Prostate gland (tissue), 2 donors: Measurements from ENCODE around the gene DNAJC1.

ENCODE experiments used
- CTCF ChIP-seq, 4 experiments: fragments of 200-600 bp in 2 of 4; fragments of 450-650 bp in 2 of 4; sonication (generic) in 2 of 4; IDR thresholded peaks; 1 replicate in 3 of 4; 2 replicates in 1 of 4; pipeline ENCODE4 v1.5.1; 2016 to 2019; ENCODE audit warnings: antibody characterized with exemption in 4 of 4, mild to moderate bottlenecking in 2 of 4, moderate library complexity in 2 of 4
- POLR2A ChIP-seq: fragments of 450-650 bp; IDR thresholded peaks from one replicate; pipeline ENCODE4 v1.6.1; 2016; ENCODE audit warnings: antibody characterized with exemption, mild to moderate bottlenecking
- POLR2AphosphoS5 ChIP-seq: sonication (generic); formaldehyde crosslinking; IDR thresholded peaks from one replicate; pipeline ENCODE4 v1.6.1; 2017; ENCODE audit warnings: antibody characterized with exemption

- no peak for TF ChIP-seq CTCF (IDR thresholded peaks at IDR 0.05)
- no peak for TF ChIP-seq POLR2A
- TF ChIP-seq POLR2AphosphoS5: no peak
Measured at GRCh38 chr10:21760332-21760731, 243.2 kb downstream of the DNAJC1 start.
